Keratinocyte (primary cell): ENCODE results near the gene C6orf62.

Source experiments
- CTCF ChIP-seq, 3 experiments: IDR thresholded peaks in 1 of 3; conservative IDR thresholded peaks in 1 of 3; optimal IDR thresholded peaks in 1 of 3; 2 replicates in 2 of 3; 3 replicates in 1 of 3; pipeline versions ENCODE3 to v1.5.1; 2011; ENCODE audit warnings: low read length in 3 of 3, mild to moderate bottlenecking in 3 of 3, moderate library complexity in 2 of 3, control low read depth in 1 of 3, inconsistent platforms in 1 of 3; ENCODE audit not compliant: insufficient read depth in 2 of 3; ENCODE audit errors: extremely low read depth in 1 of 3
- EZH2 ChIP-seq: IDR thresholded peaks from one replicate; pipeline ENCODE4 v1.6.1; 2012; ENCODE audit warnings: inconsistent platforms, mild to moderate bottlenecking, low read length, moderate library complexity

DNA sequence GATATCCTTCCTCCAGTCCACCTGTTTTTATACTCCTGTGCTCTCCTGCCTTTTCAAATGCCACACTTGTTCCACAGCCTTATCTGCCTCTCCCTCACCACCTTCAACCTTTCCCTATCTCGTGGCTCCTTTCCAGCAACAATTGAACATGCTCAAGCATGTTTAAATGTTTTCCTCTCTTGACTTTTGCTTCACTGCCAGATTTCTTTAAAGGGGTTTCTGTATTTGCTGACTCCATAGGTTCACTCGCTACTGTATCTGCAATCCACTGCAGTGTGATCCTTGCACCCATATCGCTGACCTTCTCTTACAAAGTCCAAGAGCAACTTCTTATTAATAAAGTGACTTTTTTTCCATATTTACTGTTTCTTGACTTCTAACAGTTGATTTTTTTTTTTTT, 44.6 kb upstream of the C6orf62 start:
- TF ChIP-seq CTCF (optimal IDR thresholded peaks at IDR 0.05 in 1 of 3, IDR thresholded peaks at IDR 0.05 in 1 of 3, conservative IDR thresholded peaks at IDR 0.05 in 1 of 3; ENCODE audit: extremely low read depth in 1 of 3, insufficient read depth in 2 of 3, low read length in 3 of 3) (no peak), EZH2 (no peak)
